CD4-positive, alpha-beta T cell treated with Interleukin-1 beta for 1 hour (primary cell): ENCODE data around the gene KREMEN2.

ENCODE experiments used
- DNase-seq, 2 donors: peaks; one replicate each; pipeline ENCODE4 v3.0.0-alpha.2; 2020 to 2022

Gene KREMEN2

DNA sequence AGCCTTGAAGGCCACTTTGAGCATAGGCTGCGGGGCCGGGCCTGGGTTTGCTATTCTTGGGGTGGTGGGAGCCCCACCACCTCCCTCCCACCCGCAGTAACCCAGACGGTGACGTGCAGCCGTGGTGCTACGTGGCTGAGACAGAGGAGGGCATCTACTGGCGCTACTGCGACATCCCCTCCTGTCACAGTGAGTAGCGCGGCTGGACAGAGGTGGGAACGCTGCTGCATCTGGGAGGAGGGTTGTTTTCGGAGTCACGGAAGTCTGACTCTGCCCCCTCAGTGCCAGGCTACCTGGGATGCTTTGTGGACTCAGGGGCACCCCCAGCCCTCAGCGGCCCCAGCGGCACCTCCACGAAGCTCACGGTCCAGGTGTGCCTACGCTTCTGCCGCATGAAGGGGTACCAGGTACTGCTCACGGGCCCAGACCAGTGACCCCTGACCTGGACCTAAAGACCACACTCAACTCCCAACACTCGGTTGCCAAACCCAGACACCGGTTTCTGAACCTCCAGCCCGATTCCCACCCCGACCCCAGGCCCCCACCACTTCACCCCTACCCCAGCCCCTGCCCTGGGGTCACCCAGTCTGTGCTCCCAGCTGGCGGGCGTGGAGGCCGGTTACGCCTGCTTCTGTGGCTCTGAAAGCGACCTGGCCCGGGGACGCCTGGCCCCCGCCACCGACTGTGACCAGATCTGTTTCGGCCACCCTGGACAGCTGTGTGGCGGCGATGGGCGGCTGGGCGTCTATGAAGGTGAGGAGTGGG, 2.1 kb downstream of the KREMEN2 start:
- no peak for DNase-seq

DNA sequence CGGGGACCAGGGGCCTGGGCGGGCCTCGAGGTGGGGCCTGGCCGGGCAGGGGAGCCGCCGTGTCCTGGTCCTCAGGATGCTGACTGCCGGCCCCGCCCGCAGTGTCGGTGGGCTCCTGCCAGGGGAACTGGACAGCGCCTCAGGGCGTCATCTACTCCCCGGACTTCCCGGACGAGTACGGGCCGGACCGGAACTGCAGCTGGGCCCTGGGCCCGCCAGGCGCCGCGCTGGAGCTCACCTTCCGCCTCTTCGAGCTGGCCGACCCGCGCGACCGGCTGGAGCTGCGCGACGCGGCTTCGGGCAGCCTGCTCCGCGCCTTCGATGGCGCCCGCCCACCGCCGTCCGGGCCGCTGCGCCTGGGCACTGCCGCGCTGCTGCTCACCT, 2.7 kb downstream of the KREMEN2 start:
- peak in 1 of 2 donors; percentile 47 for DNase-seq

DNA sequence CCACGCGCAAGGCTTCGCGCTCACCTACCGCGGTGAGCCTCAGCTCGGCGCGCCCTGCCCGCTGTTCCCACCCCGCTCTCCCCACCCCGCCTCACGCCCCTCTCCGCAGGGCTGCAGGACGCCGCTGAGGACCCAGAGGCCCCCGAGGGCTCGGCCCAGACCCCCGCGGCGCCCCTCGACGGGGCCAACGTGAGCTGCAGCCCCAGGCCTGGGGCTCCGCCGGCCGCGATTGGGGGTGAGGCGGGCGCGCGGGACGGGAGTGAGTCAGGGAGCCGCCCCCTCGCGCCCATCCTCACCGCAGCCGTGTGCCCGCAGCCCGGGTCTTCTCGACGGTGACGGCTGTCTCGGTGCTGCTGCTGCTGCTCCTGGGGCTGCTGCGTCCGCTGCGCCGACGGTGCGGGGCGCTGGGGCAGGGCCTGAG, 3.1 kb downstream of the KREMEN2 start:
- DNase-seq = no peak

DNA sequence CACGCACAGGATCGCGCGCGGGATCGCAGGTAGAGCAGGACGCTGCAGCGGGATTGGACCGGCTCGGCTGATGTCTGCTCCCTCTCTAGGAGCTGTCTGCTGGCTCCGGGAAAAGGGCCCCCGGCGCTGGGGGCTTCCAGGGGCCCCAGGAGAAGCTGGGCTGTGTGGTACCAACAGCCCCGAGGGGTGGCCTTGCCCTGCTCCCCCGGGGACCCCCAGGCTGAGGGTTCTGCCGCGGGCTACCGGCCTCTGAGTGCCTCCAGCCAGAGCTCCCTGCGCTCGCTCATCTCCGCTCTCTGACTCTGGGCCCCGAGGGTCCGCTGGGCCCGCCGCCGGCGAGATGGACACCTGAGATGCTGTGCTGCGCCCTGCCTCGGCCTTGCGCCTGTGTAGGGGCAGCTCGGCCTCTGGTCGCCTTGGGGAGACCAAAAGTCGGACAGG, 3.7 kb downstream of the KREMEN2 start:
- no peak for DNase-seq

DNA sequence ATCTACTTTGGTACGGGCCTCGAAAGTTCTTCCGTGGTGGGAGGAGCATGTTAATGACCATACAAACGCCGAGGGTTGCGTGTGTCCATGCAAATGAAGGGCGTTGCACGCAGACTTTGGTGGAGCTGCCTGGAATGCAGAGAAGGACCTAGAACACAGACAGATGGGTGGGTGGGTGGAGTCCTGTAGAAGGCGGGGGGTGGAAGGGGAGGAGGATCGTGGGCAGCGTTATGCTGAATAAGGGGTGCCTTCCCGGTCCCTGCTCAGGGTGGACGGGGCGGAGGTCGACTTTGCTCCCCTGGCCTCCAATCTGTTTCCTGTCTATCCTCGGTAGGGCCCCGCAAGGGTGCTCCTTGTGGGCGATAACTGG, 4.3 kb downstream of the KREMEN2 start:
- DNase-seq = peak in 1 of 2 donors; percentile 43

DNA sequence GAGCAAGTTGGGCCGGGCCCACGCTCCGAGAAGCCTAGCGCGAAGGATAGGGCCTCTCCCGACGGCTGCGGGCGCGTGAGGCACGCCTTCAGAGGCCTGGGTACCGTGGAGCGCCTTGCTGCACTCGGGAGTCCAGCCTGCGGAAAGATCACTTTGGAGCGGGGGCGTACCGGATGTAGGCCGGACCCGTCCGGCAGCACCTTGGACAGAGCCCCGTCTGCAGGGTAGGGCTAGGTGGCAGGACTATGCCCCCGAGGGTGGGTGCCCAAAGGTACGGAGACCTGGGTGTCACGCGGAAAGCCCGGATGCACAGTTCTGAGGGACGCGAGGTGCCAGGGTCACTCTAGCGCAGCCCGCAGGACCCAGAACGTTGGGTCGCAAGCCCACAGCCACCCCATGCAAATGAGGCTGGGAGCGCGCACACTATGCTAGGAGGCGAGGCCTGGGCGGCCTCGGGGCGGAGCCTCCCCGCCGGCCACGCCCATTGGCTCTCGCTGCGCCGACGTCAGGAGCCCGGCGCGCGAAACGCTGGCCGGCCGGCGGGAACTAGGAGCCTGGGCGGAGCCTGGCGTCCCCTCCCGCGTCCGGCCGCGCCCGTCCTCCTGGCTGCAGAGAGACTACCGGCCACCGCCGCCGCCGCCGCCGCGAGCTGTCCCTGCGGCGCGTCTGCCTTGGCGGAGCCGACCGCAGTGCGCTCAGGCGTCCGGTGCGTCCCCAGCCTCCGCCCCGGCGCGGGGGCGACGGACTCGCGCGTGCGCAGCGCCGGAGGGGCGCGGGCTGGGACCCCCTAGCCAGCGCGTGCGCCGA, 4.9 kb downstream of the KREMEN2 start, which contains the start of gene PAQR4:
Gene PAQR4 (plus strand): TSS at position 611 of the 807 bp plus-strand sequence. CDS start 327 bp downstream, outside the sequence.
- peak; percentile 85 for DNase-seq

DNA sequence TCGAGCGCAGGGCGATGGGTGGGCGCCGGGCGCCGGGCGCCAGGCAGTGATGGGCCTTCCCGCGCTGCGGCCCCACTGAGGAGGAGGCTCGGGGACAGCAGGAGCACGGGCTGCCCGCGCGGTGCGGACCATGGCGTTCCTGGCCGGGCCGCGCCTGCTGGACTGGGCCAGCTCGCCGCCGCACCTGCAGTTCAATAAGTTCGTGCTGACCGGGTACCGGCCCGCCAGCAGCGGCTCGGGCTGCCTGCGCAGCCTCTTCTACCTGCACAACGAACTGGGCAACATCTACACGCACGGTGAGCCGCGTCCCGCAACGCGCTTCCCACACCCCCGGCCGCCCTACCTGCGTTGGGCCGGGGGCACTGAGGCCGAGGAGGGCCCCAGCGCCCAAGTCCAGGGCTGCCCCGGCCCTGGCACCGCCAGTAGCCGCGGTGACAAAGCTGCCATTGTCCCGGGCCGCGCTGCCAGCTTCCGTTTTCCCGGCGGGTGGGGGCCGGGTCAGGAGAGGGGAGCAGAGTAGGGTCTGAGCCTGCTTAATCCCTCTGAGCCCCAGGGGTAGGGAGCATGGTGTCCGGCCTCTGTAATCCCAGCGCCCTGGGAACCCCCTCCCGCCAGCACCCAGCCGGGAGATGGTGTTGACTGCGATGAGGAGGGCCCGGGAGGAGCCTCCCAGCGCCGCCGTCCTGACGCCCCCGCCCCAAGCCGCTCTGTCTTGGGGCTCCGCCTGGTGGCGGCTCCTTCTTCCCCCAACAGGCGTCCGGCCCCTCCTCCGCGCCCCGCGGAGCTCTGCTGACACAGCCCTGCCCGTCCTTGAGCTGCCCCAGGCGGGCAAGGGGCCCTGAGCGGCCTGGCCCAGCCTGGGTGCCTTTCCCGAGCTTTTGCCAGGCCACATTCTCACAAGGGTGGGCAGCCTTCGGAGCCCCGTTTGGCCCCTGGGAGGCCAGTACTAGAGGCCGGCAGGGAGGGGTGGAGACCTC, 5.8 kb downstream of the KREMEN2 start:
- DNase-seq = peak; percentile 65 to 66

DNA sequence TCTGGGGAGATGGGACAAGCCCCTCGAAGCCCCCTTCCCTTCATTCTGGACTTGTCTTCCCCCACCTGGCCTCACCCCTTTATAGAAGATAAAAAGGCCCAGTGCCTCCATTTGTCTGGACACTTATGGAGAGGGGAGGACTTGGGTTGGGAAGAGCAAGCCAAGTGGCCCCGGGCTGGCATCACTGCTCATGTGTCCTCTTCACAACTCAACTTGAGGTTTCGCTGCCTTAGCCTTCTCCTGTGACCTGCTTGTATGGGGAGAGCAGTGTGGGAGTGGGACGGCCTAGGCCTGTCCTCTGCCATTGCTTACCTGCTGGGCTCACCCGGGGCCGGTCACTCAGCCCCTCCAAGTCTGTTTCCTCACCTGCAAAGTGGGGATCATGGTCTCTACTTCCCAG, 6.5 kb downstream of the KREMEN2 start:
- no peak for DNase-seq

DNA sequence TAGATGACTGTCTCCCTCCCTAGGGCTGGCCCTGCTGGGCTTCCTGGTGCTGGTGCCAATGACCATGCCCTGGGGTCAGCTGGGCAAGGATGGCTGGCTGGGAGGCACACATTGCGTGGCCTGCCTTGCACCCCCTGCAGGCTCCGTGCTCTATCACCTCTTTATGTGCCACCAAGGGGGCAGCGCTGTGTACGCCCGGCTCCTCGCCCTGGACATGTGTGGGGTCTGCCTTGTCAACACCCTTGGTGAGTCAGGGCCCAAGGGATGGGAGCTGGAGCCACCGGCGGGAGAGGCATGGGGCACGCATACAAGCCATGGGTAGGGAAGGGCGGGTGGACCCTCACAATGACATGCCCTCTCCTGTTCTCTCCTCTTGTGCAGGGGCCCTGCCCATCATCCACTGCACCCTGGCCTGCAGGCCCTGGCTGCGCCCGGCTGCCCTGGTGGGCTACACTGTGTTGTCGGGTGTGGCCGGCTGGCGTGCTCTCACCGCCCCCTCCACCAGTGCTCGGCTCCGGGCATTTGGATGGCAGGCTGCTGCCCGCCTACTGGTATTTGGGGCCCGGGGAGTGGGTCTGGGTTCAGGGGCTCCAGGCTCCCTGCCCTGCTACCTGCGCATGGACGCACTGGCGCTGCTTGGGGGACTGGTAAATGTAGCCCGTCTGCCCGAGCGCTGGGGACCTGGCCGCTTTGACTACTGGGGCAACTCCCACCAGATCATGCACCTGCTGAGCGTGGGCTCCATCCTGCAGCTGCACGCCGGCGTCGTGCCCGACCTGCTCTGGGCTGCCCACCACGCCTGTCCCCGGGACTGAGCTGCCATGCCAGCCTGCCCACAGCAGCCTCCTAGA, 7.3 kb downstream of the KREMEN2 start:
- DNase-seq = no peak

DNA sequence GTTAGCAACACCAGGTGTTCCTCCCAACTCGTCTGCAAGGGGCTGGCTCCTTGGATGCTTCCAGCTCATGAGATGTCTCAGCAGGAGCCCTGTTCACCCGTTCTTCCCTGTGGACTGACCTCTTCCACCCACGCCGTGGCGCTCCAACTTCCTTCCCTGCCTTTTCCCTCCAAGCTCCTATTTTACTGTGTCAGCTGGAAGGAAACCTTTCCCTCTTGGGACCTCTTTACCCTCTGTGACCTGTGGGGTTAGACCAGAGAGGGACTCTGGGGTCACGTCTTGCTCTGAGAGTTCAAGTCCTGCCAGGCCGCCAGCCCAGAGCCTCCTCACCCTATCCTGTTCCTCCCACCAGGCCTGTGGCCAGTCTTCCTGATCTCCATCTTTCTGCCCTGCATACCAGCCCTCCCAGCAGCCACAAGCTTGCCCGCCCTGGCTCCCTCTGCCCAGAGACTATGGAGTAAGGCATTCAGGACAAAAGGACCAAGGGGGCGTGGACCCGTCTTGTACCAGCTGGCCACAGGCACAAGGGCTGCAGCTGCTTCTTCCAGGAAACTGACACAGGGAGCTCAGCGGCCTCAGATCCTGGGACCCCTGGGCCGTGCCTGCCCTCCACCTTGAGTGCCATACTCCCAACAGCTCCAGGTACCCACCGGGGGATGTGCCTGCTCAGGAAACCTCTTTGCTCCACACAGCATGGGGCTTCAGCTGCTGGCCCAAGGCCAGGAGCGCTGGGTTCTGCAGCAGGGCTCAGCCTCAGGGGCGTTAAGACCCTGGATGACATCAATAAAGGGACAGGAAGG, 8.1 kb downstream of the KREMEN2 start:
- DNase-seq = no peak

DNA sequence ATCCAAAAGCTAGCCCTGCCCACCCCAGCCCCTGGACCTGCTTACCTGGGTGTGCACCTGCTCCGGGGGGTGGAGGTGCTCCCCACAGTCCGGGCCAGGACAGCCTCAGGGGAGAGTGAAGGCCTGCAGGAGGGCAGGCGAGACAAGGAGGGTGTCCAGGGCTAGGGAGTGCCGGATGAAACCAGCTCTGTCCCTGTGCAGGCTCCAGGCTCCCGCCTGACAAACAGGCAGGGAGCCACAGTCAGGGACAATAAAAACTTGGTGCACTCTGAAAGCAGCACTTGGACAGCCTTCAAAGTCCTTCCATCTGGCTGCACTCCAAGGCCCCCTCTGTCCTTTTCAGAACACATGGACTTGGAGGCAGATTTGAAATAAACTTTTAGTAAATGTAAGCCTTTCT, 9.0 kb downstream of the KREMEN2 start:
- no peak for DNase-seq

DNA sequence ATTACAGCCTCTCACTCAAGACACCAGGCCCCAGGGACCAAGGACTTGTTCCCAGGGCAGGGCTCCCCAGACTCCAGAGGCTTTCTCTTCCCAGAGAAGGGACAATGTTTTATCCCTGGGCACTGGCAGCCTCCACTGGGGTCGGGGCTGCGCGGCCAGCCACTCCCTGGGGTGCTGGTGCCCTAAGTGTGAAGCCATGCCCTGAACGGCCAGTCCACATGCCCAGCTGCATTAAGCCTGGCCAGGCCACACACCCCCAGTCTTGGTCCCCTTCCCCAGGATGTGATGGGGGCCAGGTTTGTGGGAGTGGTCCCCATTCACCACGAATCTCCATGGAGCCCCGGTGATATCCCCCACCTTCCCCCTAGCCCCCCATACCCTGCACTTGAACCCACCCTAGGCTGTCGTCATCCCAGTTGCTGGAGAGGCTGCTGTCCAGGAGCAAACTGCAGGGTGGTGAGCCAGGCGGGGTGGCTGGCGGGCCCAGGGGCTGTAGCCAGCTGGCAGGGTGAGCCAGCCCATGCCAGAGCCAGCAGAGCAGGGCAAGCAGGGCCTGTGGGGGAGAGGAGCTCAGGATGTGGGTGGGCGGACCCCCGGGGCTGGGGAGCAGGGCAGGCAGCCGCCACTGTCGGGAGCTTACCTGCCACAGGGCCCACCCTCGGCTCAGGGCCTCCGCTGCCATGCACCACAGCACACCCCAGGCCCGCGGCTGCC, 9.7 kb downstream of the KREMEN2 start:
- DNase-seq = no peak

DNA sequence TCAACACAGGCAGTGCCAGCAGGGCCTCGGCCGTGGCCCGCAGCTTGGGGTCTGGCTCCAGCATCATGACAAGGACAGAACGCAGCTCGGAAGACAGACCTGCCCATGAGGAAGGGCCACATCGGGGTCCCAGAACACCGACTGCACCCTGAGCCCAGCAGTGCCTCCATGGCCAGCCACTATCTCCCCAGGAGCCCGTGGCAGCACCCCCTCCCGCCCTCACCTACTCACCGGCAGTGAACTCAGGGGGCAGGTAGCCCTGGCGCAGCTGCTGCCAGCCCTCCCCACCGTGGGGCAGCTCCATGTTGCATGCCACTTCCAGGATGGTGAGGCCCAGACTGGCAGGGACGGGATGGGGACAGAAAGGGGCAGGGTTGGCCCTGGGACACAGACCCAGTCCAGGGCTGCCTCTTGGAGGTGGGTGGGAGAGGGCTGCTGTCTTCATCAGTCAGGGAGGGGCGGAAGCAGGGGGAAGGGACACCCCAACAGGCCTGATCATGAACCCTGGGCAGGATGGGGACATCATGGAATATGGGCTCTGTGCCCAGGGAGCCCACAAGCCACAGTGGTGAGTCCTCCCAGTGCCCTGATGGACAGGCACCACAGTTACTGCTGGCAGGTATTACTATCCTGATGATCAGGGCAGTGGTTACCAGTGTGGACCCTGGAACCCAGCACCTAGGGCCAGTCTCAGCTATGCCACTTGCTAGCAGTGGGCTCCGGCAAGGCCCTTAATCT, 10.4 kb downstream of the KREMEN2 start:
- no peak for DNase-seq

DNA sequence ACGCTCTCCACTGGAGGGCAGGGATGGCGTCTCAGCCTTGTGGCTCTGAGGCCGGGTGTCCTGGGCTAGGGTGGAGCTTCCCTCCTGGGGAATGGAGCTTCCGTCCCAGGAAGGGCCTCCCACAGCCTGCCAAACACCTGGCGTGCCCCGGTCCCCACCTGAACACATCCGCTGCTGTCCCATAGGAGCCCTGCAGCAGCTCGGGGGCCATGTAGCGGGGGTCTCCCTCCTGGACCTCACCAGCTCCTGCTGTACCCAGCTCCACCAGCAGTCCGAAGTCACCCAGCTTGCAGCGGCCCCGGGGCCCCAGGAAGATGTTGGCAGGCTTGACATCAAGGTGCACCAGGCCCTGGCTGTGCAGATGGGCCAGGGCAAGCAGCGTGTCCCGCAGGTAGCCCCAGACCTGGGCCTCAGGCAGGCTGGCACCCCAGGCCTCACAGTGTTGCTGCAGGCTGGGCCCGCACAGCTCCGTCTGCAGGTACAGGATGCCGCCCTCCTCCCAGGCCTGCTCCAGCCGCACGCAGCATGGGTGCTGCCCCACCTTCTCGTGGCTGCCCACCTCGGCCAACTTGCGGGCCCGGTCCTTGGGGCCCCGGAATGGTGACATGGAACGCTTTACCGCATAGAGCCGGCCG, 11.2 kb downstream of the KREMEN2 start:
- DNase-seq = no peak

DNA sequence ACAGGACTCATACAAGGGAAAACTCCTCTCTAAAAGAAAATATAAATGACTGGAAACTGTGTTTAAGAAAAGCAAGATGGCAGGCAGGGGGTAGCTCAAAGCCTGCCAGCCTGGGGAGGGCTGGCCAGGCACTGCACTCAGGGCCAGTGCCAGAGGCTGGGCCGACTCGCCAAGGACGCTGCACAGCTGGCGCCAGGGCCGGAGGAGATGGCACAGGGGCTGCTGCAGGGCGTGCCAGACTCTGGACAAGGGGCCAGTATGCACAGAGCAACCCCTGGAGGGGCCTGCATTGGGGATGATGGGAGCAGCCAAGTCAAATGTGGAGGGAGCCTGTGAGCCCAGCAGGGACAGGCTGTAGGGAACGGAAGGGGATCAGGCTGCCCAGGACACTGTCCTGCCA, 12.1 kb downstream of the KREMEN2 start:
- no peak for DNase-seq

DNA sequence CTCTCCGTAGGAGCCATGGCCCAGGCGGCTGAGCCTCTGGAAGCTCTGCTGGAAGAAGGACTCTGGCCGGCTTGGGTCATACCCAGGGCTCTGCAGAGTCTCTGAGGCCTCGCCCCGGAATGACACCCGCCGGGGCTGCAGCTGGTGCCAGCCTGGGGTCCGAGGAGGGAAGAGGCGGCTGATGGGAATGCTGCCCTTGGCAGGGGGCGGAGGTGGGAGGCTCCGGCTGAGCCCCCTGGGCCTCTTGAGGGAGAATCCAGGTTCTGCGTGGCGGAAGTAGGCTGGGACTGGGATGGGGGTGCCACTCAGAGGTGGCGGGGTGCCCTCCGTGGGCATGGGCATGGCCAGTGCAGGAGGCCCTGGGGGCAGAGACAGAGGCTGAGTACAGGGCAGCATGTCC, 12.6 kb downstream of the KREMEN2 start:
- DNase-seq = no peak

DNA sequence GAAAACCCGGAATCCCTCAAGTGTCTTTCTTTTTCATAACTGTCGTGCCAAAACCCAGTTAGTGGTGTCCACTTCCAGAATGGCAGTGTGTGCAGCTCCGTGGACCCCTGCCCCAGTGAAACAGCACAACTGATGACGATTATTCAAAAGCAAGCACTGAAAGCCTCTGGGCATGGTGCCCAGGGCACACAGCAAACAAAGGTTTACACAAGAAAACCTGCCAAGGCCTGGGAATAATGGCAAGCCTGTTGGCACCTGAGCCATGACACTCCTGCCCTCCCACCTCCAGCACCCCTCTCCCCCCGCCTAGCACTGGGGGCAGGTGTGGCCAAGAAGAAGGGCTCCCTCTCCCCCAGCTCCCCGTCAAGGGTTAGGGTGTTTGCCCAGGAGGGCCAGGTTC, 13.4 kb downstream of the KREMEN2 start:
- DNase-seq = no peak

DNA sequence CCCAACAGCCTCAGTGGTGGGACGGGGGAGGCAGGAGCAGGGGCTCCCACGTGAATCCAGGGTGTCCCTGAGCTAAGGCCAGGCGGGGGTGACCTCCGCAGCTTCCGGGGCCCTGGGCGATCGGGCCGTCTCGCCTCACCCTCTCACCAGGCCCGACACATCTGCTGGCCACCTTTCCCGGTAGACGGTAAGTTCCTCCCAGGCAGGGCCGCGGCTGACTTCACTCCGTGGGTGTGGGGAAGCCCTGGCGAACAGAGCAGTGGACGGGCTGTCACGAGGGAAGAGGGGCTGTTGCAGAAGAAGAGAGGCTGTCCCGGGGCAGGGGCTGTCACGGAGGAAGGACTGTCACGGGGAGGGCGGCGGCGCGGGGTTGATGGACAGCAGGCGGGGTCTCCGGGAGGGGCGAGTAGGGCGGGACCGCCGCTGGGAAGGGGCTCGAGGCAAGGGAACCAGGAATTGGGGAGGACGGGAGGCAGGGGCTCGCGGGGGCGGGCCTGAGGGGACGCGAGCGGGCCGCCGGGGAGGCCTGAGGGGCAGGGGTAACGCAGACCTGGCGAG, 15.7 kb downstream of the KREMEN2 start:
- no peak for DNase-seq
